Muscle layer of duodenum (tissue), 2 donors: Measurements from ENCODE around the gene ASGR2.
"Not testable (repeated sequence)": the region's sequence is repeated elsewhere in the genome, so short reads cannot be mapped to it uniquely, and the experiment has no call there.

Source experiments
- H3K27ac ChIP-seq: one replicate; pipeline ENCODE4 v1.7.0; 2013; ENCODE audit warnings: mild to moderate bottlenecking, low read length
- H3K27me3 ChIP-seq: one replicate; pipeline ENCODE4 v1.7.0; 2013; ENCODE audit warnings: low read depth, mild to moderate bottlenecking, control low read depth, low read length
- H3K36me3 ChIP-seq, 2 donors: one replicate each; pipeline ENCODE4 v1.7.0; 2013; ENCODE audit warnings: low read length in 2 of 2, control low read depth in 1 of 2, mild to moderate bottlenecking in 1 of 2; ENCODE audit not compliant: insufficient read depth in 2 of 2, control insufficient read depth in 1 of 2
- H3K4me1 ChIP-seq, 2 donors: one replicate each; pipeline ENCODE4 v1.7.0; 2013; ENCODE audit warnings: low read length in 2 of 2, mild to moderate bottlenecking in 2 of 2, control low read depth in 1 of 2, moderate library complexity in 1 of 2; ENCODE audit not compliant: insufficient read depth in 2 of 2, control insufficient read depth in 1 of 2
- H3K4me3 ChIP-seq, 2 donors: one replicate each; pipeline ENCODE4 v1.7.0; 2013; ENCODE audit warnings: low read length in 2 of 2, low read depth in 1 of 2, mild to moderate bottlenecking in 1 of 2
- H3K9me3 ChIP-seq, 2 donors: one replicate each; pipeline ENCODE4 v1.7.0; 2013; ENCODE audit warnings: low read length in 2 of 2, control low read depth in 1 of 2, mild to moderate bottlenecking in 1 of 2; ENCODE audit not compliant: control insufficient read depth in 1 of 2
- donor health status: healthy.

The ASGR2 gene

GRCh38 chr17:7114241-7114874 is at the start of gene ASGR2:
TSS of gene ASGR2 (minus strand) at chr17:7114822. CDS start at chr17:7114240, 582 bp downstream.
- Histone ChIP-seq H3K4me1 (peaks cover 0 to 4% of the 10 kb centered on the region in 2 donors), H3K27me3 (no peaks in the 10 kb centered on the region), H3K9me3 (peaks cover 0 to 6% of the 10 kb centered on the region in 2 donors), H3K4me3 (no peak within 1 kb of the TSS), H3K27ac (no peak within 1 kb of the TSS), H3K36me3 (no peaks in the 10 kb centered on the region)

GRCh38 chr17:7159571-7159970 is 44.9 kb upstream of the ASGR2 start:
- H3K9me3 ChIP-seq, H3K36me3 ChIP-seq, H3K4me1 ChIP-seq, H3K27ac ChIP-seq, H3K4me3 ChIP-seq, H3K27me3 ChIP-seq: not testable (repeated sequence)

DNA sequence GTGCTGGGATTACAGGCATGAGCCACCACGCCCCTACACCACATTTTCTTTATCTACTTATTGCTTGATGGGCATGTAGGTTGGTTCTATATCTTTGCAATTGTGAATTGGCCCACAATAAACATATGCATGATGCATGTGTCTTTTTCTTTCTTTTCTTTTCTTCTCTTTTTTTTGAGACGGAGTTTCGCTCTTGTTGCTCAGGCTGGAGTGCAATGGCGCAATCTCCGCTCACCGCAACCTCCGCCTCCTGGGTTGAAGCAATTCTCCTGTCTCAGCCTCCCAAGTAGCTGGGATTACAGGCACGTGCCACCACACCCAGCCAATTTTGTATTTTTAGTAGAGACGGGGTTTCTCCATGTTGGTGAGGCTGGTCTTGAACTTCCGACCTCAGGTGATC is 43.8 kb upstream of the ASGR2 start:
- not testable (repeated sequence) for H3K36me3 ChIP-seq, H3K27me3 ChIP-seq, H3K9me3 ChIP-seq, H3K4me1 ChIP-seq, H3K4me3 ChIP-seq, H3K27ac ChIP-seq

DNA sequence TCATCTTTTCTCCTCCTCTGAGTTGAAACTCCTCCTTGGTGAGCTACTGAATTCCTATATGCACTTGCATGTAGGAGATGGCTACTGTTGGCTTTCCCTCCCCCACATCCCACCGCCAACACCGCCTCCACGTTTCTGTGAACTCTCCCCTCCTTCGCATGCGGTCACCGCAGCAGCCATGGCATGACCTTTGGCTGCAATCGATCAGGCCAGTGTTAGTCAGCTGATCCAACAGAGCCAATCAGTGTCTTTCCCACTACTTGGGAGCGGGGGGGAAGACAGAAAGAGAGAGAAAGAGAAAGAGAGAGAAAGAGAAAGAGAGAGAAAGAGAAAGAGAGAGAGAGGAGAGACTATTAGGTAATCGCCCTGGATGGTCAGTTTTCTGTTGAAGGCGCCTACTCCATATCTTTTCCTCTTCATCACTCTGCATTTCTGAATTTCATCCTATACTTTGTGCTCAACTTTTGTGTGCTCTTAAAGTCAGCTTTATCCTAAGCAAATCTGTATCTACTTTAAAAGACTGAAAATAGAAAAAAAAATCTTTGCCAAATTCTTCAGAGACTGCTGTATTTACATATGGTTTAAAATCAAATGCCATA is 41.8 kb upstream of the ASGR2 start:
- H3K4me1 ChIP-seq: no peaks in the 10 kb centered on the region
- no peaks in the 10 kb centered on the region for H3K27me3 ChIP-seq
- H3K4me3 ChIP-seq: no peak overlapping the region
- no peaks in the 10 kb centered on the region for H3K9me3 ChIP-seq
- no peaks in the 10 kb centered on the region for H3K36me3 ChIP-seq
- H3K27ac ChIP-seq: no peak overlapping the region

GRCh38 chr17:7147772-7148171 is 33.1 kb upstream of the ASGR2 start:
- H3K4me1 ChIP-seq: no peaks in the 10 kb centered on the region
- no peaks in the 10 kb centered on the region for H3K27me3 ChIP-seq
- H3K4me3 ChIP-seq: no peak overlapping the region
- H3K36me3 ChIP-seq: no peaks in the 10 kb centered on the region
- no peaks in the 10 kb centered on the region for H3K9me3 ChIP-seq
- no peak overlapping the region for H3K27ac ChIP-seq

DNA sequence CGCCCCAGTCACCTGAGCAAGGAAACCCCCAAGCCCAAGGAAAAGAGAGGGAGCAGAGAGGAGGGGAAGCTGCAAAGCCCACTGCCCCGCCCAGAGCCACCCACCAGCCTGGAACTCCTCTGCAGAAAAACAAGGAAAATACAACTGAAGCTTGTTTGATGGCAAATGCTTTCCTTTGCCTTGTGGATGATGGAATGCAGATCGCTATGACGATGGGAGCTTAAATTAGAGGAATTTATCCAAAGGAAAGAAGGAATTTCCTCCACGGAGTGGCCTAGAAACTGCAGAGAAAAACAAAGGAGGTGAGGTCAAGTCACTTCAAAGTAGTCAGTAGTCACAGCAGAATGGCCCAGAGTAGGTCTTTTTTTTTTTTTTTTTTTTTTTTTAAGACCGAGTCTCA is 31.5 kb upstream of the ASGR2 start:
- Histone ChIP-seq H3K27ac (no peak overlapping the region), H3K4me3 (no peak overlapping the region), H3K9me3 (no peaks in the 10 kb centered on the region), H3K36me3 (no peaks in the 10 kb centered on the region), H3K4me1 (no peaks in the 10 kb centered on the region), H3K27me3 (no peaks in the 10 kb centered on the region)

GRCh38 chr17:7144213-7144612 is 29.6 kb upstream of the ASGR2 start:
- H3K4me1 ChIP-seq: no peaks in the 10 kb centered on the region
- no peaks in the 10 kb centered on the region for H3K27me3 ChIP-seq
- H3K9me3 ChIP-seq: no peaks in the 10 kb centered on the region
- H3K36me3 ChIP-seq: no peaks in the 10 kb centered on the region
- no peak overlapping the region for H3K4me3 ChIP-seq
- no peak overlapping the region for H3K27ac ChIP-seq

- no peak overlapping the region for H3K4me3 ChIP-seq
- H3K27ac ChIP-seq: no peak overlapping the region
- H3K36me3 ChIP-seq: no peaks in the 10 kb centered on the region
- H3K4me1 ChIP-seq: no peaks in the 10 kb centered on the region
- H3K9me3 ChIP-seq: no peaks in the 10 kb centered on the region
- no peaks in the 10 kb centered on the region for H3K27me3 ChIP-seq
Observed at GRCh38 chr17:7141824-7142223, 27.2 kb upstream of the ASGR2 start.

GRCh38 chr17:7139400-7139799 is 24.8 kb upstream of the ASGR2 start:
- H3K4me1 ChIP-seq: no peaks in the 10 kb centered on the region
- H3K27ac ChIP-seq: no peak overlapping the region
- no peak overlapping the region for H3K4me3 ChIP-seq
- H3K27me3 ChIP-seq: no peaks in the 10 kb centered on the region
- H3K9me3 ChIP-seq: no peaks in the 10 kb centered on the region
- no peaks in the 10 kb centered on the region for H3K36me3 ChIP-seq

DNA sequence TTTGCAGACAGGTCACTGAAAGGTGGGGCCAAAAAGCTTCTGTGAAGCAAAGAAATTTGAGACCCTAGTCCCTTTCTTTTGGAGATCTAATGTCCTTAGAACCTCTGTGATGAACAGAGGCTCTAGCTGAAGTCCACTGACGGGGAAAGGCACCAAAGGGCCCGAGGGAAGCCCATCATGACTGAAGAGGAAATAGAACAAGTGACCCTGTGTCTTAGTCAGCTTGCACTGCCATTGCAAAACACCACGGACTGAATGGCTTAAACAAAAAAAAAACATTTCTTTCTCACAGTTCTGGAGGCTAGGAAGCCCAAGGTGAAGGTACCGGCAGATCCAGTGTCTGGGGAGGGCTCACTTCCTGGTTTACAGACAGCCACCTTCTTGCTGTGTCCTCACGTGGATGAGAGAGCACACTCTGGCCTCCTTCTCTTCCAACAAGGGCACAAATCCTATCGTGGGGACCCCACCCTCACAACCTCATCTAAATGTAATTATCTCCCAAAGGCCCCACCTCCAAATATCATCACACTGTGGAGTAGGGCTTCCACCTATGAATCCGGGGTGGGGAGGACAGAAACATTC is 24.3 kb upstream of the ASGR2 start:
- Histone ChIP-seq H3K9me3 (no peaks in the 10 kb centered on the region), H3K4me1 (no peaks in the 10 kb centered on the region), H3K36me3 (no peaks in the 10 kb centered on the region), H3K4me3 (no peak overlapping the region), H3K27ac (no peak overlapping the region), H3K27me3 (no peaks in the 10 kb centered on the region)

- H3K4me3 ChIP-seq: no peak overlapping the region
- no peaks in the 10 kb centered on the region for H3K27me3 ChIP-seq
- peaks cover 0 to 5% of the 10 kb centered on the region in 2 donors for H3K4me1 ChIP-seq
- H3K36me3 ChIP-seq: no peaks in the 10 kb centered on the region
- no peaks in the 10 kb centered on the region for H3K9me3 ChIP-seq
- no peak overlapping the region for H3K27ac ChIP-seq
Observed at GRCh38 chr17:7137171-7137943, 22.7 kb upstream of the ASGR2 start.
